GM18519 (cell line): Measurements from ENCODE around the gene GPR107.

Source experiments
- ATAC-seq: cut with Tn5 transposase; IDR thresholded peaks from one replicate; pipeline ENCODE4 v1.9.1; 2021; ENCODE audit warnings: mild to moderate bottlenecking, moderate library complexity; ENCODE audit not compliant: unreplicated experiment, low FRiP score

The GPR107 gene

DNA sequence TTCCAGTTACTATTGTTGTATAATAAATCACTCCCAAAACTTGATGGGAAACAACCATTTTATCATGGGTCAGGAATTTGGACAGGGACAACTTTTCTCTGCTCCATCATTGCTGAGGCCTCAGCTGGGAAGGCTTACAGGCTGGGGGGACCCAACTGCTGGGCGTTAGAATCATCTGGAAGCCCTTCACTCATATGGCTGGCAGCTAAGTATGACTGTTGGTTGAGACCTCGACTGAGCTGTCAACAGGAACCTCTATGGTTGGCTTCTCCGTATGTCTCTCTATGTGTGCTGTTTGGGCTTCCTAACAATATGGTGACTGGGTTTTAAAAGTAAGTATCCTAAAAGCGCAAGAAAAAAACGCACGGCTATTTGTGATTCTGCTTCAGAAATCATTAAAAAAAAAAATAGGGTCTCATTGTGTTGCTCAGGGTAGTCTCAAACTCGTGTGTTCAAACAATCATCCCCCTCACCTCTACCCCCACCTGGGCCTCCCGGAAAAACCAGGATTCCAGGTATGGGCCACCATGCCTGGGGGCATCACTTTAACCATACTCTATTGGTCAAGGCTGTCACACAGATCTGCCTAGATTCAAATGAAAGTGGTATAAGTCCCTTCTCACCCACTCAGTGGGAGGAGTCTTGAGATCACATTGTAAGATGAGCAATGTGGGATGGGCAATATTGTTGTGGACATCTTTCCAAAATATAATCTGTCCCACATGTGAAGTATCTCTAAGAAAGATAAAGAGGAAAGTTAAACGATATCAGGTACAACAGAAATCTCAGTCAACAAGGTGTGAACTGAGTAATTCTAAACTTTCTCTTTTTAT, 26.0 kb upstream of the GPR107 start:
- ATAC-seq = no peak

DNA sequence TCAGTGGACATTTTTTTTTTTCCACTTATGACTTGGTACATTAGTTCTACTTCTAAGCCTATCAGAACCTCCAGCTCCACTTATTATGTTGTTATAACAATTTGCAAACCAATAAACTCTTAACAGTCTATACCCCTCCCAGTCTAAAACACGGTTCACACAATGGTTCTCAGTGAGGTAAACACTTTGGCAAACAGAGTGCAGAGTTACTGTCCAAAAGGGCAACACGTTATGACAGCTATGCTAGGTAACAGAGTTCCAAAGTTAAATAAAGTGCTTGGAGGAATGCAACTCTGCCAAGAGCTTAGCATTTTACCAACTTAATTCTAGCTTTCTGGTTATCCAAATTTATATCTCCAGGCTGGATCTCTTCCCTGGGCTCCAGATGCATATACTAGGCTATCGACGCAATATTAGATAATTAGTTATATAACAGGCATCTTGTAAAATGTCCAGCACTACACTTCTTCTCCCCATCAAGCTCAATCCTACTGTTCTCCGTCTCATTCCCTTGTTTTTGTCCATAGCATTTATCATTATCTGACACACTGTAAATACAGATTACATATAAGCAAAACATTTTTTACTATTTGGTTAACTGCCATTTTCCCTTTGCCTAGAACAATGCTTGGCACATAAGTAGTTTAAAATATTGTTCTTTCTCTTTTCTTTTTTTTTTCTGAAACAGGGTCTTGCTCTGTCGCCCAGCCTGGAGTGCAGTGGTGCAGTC, 25.0 kb upstream of the GPR107 start:
- ATAC-seq = no peak

DNA sequence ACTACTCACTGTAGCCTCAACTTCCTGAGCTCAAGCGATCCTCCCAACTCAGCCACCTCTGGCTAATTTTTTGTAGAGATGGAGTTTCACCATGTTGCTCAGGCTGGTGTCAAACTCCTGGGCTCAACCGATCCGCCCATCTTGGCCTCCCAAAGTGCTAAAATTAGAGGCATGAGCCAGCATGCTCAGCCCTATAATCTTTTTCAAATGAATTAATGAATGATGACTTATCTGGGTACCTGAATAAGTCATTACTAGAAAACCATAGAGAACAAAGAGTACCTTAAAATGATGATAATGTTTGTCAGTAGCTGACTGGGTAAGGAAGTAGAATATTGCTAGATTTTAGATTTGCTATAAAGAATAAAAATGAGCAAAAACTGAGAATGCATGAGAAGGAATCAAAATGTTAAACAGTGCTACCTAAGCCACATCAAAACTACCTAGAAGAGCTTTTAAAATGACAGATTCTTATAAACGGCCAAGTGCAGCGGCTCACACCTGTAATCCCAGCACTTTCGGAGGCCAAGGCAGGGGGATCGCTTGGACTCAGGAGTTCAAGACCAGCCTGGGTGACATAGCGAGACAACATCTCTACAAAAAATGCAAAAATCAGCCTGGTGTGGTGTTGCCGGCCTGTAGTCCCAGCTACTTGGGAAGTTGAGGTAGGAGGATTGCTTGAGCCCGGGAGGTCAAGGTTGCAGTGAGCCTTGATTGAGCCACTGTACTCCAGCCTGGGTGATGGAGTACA, 24.3 kb upstream of the GPR107 start:
- no peak for ATAC-seq

DNA sequence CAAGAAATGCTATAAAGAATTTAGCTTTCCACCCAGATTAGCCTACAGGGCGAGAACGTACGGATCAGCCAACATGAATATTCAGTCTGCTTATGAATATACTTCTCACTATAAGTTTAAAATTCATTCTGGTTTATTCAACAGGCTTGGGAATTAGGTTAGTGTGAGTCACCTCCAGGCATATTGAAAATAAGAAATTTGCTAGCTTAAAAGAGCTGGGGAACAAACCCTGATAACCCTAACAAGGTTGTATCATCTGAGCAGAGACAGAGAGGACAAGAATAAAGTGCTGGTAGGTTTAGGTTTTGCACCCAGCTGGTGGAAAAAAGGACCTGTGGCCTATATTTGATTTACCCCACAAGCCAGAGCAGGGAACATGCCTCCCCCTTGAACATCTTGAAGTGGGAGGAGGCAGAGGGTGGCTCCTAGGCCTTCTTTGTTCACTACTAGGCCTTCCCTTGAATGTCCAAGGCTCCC, 23.0 kb upstream of the GPR107 start:
- ATAC-seq = no peak

- no peak for ATAC-seq
These were observed 19.1 kb upstream of the GPR107 start for GRCh38 chr9:130034570-130034969.

DNA sequence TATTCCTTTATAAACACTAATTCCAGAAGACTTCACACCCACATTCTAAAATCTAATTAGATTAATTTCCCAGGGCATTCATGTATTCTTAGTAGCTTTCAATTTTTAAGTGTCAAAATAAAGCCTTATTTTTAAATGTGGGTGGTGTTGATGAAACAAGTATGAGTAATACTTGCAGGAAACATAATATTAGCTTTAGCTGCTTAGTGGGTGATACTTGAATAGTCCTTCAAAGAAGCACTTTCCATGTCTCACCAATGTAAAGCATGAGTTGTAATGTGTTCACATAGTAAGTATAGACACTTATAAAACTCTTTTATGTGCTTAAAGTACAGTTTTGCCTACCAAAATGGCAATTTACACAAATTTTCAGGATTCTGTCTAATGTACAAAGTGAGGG, 17.6 kb upstream of the GPR107 start:
- no peak for ATAC-seq

GRCh38 chr9:130039528-130040147, 14.1 kb upstream of the GPR107 start:
- no peak for ATAC-seq

DNA sequence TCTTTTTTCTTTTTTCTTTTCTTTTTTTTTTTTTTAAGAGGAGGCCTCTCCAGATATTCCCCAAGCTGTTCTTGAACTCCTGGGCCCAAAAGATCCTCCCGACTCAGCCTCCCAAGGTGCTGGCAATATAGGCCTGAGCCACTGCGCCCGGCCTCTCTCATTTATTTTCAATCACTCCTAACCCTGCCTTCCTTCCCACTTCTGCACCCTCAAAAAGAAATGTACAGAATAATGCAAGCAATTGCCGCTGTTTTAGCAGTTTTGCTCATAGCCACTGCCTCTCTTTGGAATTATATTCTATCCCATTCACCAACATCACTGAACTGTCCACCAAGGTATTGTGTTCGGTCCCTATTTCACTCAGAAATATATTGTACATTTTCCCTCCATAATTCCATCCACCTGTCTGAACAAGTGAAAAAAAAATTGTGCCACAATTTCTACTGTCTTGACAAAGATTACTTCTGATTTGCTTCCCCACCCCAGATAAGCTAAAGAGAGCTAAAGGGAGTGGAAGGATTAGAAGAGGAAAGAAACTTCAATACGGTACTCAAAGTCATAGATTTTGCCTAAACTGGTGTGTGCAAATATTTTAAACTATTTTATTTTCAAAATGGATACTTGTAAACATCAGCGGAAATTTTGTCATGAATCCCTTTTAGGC, 12.6 kb upstream of the GPR107 start:
- ATAC-seq = no peak

GRCh38 chr9:130041648-130042405, 11.9 kb upstream of the GPR107 start:
- no peak for ATAC-seq

DNA sequence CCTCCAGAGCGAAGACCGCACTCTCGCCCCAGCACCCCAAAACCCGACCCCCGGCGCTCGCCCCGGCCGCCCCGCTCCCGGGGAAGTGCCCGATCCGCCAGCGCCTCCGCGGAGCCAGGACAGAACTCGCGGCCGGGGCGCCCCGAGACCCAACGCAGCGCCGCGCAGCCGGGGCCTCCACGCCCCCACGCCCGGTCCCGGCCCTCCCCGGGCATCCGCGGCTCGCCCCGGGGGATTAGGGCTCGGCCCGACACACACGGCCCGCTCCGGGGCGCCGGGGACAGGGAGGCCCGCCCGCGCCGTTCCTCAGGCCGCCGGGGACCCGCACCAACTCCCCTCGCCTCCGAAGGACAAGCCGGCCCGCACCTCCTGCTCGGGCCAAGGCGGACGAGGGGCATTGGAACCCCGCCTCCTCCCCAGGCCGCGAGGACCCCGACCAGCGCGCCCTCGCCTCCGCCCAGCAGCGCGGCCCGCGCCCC, 11.3 kb upstream of the GPR107 start:
- no peak for ATAC-seq

GRCh38 chr9:130042885-130043653, 10.6 kb upstream of the GPR107 start, which contains the start of gene FNBP1:
TSS of gene FNBP1 (minus strand) at chr9:130043189. CDS start at chr9:130042975, 214 bp downstream.
- ATAC-seq = no peak

GRCh38 chr9:130043654-130044623, 9.8 kb upstream of the GPR107 start:
- no peak for ATAC-seq

GRCh38 chr9:130045725-130046450, 7.8 kb upstream of the GPR107 start:
- no peak for ATAC-seq

- ATAC-seq = no peak
These were observed 4.1 kb upstream of the GPR107 start for GRCh38 chr9:130049431-130050210.

DNA sequence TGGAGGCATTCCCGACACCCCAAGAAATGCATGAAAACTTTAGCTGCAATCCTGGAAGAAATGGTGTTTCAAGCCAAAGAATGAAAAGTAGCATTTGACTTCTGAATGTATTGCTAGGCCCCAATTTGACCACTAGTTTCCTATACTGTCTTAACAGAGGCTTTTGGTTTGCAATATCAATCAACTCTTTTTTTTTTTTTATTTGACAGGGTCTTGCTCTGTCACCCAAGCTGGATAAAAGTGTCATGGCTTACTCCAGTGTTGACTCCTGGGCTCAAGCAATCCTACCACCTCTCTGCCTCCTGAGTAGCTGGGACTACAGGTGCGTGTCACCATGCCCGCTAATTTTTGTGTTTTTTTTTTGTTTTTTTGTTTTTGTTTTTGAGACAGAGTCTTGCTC, 3.2 kb upstream of the GPR107 start:
- no peak for ATAC-seq

DNA sequence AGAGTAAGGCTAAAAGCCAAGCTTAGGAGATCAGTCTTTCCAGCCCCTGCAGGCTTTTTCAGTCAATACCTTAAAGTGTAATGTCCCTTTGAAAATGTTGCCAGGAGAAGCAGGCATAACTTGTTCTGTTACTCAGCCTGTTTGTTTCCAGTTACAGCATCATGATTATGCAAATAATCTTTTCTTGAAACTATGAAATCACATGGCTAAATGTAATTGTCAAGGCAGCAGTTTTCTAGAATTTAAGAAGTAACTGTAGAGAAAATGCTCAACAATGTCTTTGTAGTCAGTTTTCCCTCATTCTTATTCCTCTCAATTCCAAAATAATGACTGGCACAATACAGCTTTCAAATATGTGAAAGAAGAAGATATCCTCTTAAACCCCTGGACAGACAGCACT, 1.9 kb upstream of the GPR107 start:
- ATAC-seq = no peak
